Activated T-cell treated with anti-CD3 and anti-CD28 coated beads for 24 hours (primary cell): ENCODE measurements around the gene BBS7.

Experiments
- DNase-seq: peaks from one replicate; pipeline ENCODE4 v3.0.0-alpha.2; 2020; ENCODE audit warnings: low read depth

BBS7 gene

DNA sequence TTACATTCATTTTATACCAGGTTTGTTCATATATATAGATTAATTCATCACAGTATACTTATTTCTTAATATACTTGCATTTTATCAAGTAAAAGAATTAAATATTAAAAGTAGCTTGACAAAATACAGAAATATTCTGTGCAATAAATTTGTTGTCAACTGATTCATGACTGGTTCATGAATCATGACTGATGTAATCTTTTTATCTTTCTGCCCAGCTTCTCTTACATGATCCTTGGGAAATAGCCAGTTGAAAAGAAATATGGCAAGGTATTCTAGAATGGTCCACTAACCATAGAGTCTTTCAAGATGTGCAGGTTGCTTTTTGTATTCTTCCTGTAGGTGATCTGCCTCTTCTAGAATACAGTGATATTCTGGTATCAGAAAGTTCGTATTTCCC, 42.4 kb downstream of the BBS7 start:
- DNase-seq = no peak

DNA sequence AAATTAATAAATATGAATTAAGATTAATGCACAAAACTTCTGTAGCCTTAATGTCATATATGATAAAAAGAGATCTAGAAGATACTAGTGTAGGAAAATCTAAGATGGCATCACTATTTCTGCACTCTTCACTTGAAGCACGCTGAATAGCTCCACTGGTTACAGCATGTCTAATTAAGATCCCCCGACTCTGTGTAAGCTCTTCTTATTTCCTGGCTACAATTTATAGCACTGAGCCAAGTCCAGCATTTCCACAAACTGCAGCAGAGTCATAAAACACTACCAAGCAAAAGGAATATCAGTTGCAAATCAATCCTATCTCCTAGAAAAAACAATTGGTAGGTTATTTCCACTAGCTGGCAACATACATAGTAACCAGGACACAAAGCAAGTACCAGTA, 45.3 kb downstream of the BBS7 start:
- DNase-seq = no peak

DNA sequence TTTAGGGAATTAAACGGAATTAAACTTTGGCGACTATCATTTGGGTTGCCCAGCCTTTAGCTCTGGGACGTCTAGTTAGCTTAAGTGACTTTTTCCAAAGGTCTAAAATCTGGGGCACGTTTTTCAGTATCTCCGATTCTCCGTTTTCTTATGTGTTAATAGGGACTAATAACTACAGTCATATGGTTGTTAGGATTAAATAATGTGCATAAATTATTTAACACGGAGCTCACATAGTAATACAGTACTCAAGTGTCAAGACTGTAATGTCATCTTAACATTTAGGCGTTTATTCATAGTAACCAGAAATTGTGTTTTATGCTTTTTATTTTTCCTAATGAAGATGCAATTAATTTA, 46.1 kb downstream of the BBS7 start:
- no peak for DNase-seq

DNA sequence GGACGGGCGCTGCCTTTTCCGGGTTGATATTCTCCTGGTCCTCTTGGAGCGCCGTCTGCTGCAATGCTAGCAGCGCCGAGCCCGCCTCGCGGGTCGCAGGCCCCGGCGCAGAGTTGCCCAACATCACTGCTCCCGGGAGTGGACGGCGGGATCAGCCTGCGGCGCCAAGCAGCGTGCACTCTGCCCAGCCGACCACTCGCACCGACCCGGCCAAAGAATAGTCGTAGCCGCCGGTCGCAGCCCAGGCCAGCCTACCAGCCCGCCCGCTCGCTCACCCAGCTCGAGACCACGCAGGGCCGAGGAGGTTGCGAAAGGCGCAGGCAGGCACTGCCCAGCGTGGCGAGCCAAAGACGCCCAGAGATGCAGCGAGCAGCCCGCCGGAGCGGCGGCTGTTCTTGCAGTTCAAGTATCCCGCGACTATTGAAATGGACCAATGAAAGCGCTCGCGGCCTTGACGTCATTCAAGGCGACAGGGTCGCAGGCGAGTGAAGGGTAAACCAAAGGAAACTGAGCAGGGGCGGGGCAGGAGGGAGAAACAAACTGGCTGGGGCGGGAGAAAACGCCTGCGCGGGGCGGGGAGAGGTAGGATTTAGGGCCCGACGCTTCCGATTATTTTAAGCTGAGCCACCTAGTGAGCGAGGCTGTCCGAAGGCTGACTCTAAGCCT, 46.6 kb downstream of the BBS7 start, which contains the start of gene CCNA2:
CCNA2 (minus strand) TSS at position 379 of the 666 bp plus-strand sequence; CDS start at position 124, 255 bp downstream.
- DNase-seq = peak; percentile 94

DNA sequence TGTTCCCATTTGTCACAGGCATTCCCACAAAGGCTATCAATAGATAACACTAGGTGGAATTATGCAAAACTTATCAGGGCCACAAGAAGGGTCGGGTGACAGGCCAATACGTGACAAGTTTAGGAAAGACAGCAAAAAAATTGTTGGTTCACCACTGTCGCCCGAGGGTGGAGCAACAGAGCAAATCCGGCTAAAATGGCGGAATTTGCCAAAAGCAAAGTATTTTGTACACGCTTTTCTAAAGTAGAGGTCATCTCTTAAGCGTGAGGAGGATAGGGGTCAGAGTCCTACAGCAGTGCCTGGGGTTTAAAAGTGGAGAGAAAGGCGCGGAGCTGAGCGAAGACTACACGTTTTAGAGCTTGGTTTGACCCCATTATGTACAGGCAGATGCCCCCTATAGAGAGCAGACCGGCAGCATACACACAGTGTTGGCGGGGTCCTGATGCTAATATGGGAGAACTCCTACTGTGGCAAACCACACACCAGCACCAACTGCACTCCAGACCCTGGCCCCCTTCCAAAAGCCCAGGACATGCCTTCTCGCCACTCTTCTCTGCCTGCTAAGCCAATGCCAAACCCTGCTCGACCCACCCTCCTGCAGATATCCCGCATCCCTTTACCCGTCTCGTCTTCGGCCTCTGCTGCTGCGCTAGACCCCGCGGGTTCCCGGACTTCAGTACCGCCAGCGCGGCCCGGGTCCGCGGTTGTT, 47.3 kb downstream of the BBS7 start:
- DNase-seq = peak; percentile 9

DNA sequence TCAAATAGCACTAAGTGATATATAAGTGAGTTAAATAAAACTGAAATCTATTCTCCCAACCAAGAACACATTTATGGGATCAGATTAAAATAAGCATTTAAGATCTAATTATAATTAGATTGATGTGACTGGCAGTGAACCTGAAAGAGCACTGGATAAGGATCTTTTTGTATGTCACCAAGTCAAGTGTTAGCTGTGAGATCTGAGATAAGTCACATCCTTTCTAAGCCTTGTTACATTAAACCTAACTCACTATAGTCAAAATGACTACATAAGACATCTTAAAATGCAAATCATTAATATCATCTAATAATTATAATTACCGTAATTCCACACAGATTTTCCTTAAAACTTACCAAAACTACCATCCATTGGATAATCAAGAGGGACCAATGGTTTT, 48.2 kb downstream of the BBS7 start:
- no peak for DNase-seq

DNA sequence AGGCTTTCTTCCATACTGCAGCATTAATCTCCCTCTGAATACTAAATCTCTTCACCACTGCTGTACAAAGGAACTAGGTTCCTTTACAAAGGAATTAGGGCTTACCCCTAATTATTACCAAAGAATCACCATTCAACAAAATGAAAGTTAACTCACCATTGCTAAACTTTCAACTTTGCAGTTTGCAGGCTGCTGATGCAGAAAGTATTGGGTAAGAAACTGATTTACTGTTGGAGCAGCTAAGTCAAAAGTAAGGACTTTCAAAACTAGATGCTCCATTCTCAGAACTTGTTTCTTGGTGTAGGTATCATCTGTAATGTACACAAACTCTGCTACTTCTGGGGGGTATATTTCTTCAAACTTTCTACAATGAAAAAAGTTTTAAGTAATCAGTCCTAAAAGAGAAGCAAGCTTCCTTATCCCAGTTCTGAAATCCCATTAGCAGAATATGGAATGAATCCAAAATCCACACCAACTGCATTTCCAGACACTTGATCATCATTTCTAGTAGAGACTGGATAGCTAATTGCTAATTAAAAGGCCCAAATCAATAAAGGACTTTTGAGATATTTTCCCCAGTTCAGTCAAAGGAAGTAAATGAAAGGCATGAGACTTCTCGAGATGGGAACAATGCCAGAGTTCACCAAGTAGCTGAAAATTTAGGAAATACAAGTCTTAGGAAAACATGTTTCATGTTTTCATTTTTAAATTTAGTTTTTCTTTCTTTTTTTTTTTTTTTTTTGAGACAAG, 50.9 kb downstream of the BBS7 start:
- no peak for DNase-seq

DNA sequence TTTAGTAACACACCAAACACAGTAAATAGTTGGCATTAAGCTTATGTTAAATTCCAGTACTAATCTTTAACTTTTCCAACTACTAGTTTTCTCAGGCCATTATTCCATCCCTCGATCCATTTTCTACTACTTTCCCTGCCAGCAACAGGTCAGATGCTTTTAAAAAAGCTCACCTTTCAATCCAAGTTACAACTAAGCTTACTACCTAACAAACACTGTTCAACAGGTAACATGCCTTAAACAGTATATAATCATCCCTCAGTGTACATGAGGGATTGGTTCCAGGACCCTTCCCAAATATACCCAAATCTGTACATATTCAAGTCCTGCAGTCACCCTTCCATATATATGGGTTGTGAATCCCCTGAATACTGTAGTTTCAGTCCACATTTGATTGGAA, 52.1 kb downstream of the BBS7 start:
- no peak for DNase-seq

DNA sequence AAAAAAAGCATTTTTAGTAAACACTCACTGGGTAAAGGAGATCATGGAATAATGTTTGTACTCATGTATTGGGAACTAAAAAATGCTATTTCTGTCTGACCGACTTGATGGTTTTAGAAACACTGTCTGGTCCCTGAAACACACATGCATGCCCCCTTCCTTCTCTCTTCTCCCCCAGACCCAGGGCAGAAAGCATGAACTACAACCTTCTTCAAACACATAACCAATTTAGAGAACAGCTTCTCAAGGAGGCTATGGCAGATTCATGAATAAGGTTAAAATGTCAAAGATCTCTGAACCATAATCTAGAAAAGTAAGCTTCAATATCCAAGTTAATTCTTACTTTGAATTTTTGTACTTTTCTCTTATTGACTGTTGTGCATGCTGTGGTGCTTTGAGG, 52.6 kb downstream of the BBS7 start:
- DNase-seq = no peak

DNA sequence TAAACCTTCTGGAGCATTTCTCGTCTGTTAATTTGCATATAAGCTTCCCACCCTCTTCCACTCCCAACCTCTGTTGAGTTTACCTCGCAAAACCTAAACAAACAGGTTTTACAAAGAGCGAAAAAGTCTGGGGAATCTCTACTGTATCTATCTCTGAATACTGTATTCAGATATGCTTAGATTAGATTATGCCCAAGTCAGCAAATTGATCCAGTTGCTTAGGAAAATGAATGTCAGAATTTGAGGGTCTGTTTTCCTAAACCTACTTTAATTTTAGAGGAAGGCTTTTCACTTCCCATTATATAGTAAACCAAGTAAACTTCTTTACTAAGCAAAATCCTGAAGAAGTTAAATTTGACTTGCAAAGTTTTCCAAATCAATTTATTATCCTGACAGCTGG, 53.3 kb downstream of the BBS7 start:
- DNase-seq = no peak

DNA sequence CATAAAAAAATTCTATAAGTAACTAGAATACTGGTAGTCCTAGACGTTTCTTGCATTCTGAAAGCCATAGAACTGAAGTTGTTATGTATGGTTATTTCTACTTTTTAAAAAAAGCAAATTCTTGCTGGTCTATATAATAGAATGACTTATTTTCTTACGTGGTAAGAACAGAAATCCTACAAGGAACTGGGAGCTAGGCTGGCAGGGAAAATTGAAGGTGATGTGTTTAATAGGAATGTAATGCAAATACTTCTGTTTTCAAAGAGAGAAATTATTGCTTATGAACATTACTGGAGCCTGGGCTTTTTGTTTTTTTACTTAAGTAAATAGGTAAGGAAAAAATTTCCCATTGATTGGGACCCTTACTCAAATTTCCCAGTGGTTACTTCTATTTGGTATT, 55.5 kb downstream of the BBS7 start:
- no peak for DNase-seq

DNA sequence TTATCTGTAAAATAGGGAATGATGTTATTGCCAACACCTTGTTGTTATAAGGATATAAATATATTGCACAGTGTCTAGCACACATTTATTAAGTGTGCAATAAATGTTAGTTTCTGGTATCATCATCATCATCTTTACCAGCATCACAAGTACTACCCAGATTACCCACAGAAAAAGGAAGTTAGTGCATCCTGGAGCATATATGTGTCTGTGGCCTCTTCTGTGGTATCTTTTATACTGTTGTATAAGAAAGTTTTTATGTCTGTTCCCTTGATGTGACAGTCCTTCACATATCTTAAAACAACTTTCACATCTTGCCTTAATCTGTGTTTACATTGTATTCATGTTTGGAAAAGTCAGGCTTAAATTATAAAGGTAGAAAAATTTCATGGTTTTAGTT, 59.2 kb downstream of the BBS7 start:
- DNase-seq = no peak

DNA sequence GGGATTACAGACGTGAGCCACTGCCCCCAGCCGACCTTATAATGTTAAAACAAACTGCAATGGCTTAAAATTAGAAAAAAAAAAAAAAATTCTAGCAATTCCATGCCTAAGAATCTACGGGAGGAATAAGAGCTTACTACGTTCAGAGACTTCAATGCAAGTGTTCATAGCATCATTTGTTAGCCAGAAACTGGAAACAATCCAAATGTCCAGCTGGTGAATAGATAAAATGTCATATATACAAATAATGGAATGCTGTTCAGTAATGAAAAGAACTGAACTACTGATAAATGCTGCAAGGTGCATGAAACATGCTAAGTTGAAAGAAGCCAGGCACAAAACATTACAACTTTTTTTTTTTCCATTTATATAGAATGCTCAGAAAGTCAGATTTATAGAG, 63.9 kb downstream of the BBS7 start:
- no peak for DNase-seq

DNA sequence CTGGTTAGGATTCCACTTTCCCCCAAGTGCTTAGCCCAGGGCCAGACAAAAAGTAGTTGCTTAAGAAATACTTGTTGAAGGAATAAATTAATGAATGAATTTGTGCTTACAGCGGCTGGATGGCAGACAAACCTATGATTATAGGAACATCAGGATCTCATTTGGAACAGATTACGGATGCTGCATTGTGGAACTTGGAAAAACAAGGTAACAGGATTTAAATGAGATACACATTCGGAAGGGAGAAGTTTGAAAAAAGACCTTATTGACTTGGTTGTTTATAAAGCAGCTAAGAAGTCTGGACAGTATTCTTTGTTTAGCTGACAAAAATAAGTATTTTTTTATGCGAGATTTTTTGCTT, 68.6 kb downstream of the BBS7 start:
- no peak for DNase-seq

DNA sequence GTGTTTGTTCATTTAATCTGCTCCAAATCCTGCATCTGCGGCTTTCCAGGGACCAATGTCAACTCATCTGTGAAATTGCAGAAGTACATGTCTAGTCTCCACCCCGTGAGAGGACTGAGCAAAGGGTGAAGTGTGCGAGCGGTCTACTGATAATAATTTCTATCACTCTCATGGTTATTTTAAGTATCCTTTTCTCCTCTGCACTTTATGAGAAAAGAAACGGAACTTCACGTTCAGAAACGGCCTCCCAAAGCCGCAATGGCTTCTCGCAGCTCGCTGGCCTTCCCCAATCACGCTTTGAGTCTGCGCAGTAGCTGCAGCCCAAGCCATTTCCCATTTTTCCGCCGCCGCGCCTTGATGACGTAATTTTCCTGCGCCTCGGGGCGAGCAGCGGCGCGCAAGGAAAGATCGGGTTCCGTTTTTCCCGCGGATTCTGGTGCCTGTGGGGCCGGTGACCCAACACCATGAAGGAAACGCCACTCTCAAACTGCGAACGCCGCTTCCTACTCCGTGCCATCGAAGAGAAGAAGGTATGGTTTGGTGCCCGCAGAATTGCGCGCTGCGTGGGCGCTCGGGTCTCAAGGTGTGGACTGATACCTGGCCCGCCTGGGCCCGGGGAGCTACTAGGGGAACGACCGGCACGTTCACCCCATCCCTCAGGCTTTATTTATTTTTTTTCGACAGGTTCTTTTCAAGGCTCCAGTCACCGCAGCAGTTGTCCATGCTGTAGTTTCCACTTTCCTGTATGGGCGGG, 69.1 kb downstream of the BBS7 start, which contains the start of gene EXOSC9:
EXOSC9 (plus strand) TSS at position 363 of the 754 bp plus-strand sequence; CDS start at position 465, 102 bp downstream.
- peak; percentile 93 for DNase-seq

DNA sequence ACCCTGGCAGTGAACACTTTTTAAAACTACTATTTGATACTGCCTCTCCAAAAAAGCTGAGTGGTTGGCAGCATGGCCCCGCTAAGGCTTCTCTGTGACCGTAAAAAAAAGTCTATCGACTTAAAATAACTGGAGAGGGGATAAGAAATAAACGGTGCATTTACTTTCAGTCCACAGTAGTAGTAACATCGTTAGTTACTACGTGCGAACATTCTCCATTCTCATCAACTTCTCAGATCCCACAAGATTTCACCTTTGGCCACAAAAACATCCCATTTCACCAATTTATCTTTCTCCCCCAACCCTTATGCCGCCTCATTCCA, 69.7 kb downstream of the BBS7 start:
- no peak for DNase-seq

DNA sequence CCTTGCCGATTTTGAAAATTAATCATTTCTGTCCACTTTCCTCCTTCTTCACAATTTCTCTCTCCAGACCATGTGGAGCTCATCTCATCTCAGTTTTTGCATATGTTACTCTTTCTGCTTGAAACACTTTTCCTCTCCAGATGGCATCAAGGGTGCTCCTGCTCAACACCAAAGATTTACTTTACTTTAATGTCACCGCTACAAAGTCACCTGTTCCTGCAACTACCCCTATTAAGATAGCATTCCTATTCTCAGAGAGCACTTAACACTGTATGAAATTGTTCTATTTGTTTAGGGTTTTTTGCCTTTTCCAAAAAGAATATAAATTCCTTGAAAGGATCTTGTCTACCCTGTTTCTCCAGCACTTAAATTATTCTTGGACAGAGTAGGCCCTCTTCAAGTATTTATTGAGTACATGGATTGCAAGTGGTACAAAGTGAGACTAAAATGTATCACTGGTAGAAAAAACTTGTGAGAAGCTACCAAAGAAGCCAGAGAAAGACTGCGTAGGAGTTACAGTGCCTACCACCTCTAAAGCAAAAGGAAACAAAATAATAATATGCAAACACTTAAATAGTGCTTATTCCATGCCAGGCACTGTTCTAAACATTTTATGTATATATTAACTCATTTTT, 70.3 kb downstream of the BBS7 start:
- no peak for DNase-seq

DNA sequence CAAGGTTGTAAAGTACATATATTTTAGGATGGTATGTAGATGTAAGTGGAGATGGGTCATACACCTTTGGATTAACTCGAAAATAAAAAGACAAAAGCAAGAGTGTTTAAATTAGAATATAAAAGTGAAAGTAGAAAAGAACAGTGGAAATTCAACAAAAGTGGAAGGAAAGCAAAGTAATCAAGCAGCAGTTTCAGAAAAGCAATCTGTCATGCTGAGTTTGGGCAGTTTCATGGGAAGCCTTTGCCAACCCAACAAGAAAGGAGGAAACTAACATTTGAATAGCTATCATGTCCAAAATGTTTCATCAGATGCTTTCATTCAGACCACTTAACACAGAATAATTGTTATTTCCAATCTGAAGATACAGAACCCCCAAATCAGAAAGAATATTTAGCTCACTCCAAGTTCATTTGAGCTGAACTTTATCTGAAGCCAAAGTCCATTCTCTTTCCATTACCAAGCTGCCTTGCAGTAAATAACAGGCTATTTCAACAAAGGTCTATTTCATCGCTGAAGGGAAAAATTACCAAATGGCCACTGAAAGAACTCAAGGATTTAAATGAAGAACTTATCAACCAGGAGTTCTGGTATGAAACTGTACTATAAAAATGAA, 71.0 kb downstream of the BBS7 start:
- no peak for DNase-seq

DNA sequence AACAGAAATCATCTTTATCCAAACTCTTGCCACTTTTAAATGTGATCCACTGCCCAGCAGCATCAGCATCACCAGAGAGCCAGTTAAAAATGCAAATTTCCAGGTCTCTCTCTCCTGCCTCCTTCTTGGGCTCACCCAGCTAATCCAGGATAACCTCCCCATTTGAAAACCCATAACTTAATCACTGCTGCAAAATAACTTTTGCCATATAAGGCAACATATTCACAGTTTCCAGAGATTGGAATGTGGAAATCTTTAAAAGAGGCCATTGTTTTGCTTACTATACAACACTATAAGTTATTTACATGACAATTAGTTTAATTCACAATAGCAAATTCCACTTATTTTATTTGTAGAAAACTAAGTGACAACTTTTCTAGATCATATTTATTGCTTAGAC, 74.0 kb downstream of the BBS7 start:
- no peak for DNase-seq

DNA sequence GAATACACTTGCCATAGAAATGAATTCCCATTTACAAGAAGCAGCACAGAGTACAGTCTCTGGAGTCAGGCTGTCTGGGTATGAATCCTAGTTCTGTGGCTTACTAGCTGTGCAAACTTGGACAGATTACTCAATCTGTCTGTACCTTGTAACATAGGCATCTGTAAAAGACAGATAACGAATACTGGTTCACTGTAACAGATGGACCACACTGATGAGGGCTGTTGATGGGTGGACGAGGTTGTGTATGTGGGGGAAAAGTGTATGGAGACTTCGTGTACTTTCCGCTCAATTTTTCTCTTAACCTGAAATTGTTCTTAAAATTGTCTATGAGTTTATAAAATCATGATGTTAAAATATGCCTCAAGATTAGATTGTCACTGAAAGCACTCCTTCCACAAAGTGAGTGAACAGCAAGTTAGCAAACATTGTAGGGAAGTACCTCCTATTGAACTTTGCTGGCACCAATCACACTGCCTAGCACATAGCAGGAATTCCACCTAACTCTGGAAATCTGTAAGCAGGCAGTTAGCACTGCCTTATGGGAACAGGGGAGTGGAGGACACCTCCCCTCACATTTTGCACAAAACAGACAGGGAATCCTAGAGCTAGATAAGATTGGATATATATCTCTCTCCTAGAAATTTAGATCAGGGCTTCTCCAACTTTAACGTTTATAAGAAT, 75.6 kb downstream of the BBS7 start:
- no peak for DNase-seq

DNA sequence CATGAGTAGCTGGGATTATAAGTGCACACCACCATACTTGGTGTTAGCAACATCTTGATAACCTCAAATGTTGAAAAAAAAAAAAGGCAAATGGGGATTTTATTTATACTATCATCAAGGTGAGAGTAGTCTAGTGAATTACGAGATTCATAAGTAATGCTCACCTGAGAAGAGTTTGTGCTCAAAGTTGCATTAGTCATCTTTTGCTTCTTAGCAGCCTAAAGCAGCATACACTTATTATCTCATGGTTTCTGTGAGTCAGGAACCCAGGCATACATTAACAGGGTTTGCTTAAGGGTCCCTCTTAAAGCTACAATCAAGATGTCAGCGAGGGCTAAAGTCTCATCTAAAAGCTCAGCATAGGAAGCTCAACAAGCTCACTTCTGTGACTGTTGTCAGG, 77.3 kb downstream of the BBS7 start:
- DNase-seq = no peak
